HG03575 (cell line): ENCODE results near the gene EIF4G3.
"Not testable (repeated sequence)": the region's sequence is repeated elsewhere in the genome, so short reads cannot be mapped to it uniquely, and the experiment has no call there.

ENCODE experiments used
- ATAC-seq: cut with Tn5 transposase; IDR thresholded peaks from one replicate; pipeline ENCODE4 v1.9.1; 2021; ENCODE audit not compliant: unreplicated experiment, insufficient number of reproducible peaks, low FRiP score; ENCODE audit errors: extremely low read depth

EIF4G3 gene

DNA sequence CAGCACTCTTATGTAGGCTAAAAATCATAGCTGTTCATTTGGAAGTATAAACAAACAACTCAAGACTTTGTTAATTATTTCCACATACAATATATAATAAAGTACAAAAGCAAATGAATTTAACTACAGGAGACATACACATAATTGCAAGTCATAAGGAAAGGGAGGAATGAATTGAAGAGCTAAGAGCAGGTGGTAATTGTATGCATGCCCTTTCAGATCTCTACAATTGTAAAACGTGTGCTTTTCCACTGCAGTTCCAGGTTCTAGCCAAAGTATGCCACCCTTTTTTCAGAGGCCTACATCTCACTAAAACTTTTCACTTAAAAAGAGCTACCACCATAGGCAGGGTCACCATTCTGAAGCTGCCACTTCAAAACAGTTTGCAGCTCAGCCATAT lies 346.8 kb downstream of the EIF4G3 start:
- ATAC-seq = no peak

DNA sequence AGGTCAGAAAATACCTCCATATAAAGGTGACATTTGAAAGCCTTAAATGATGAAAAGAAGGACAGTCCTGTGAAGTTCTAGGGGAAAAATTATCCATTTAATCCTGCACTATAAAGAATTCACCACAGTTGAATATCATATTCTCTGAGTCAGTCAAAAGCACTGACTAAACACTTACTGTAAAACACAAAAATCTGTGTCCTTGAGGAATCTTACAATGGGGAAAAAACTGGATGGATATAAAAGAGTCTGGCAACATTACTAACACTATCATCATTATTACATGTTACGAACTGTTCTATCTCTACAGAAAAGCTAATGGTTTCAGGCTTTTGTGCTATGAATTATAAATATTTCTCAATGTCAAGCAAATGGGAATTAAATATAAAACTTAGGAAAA lies 347.2 kb downstream of the EIF4G3 start:
- ATAC-seq = no peak

DNA sequence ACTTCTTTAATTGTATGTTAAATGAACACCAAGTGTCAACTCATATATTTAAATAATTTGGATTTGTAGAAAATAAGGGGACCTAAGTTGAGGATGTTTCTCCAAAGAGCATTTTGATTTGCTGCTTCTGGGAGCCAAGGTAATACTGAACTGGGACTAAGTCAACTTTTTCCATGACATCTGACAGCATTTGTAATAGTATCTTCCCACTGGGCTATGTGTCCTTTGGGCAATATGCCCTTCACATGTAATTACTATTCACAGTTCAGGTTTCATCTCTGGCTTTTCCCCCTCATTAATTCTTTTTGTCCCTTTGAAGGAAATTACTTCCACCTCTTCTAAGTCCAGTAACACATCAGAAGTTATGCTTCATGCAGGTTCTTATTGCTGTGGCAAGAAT lies 352.9 kb downstream of the EIF4G3 start:
- ATAC-seq = no peak

DNA sequence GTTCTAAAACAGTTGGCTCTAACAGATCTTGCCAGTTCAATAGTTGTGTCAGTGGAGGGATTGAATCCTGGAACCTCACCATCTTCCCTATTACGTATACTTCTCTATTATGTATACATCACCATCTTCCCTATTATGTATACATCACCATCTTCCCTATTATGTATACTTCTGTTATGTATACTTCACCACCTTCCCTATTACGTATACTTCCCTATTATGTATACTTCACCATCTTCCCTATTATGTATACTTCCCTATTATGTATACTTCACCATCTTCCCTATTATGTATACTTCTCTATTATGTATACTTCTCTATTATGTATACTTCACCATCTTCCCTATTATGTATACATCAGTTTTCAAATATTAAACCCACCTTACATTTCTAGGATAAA lies 355.2 kb downstream of the EIF4G3 start:
- no peak for ATAC-seq

DNA sequence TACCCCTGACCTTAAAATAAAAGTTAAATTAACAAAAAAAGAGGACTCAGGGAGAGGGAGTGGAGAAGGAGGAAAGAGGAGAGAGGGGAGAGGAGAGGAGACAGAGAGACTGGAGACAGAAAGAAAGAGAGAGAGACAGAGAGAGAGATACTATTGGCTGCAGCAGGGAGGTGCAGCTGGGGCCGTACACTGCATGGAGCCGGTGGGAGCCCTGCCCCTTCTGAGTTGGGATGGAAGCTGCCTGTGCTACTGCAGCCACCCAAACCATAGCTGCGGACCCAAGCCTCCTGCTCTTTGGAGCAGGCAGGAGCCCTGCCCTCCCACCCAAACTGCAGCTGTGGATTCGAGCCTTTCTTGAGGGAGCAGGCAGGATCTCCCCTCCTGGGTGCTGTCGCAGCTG lies 356.9 kb downstream of the EIF4G3 start:
- no peak for ATAC-seq

DNA sequence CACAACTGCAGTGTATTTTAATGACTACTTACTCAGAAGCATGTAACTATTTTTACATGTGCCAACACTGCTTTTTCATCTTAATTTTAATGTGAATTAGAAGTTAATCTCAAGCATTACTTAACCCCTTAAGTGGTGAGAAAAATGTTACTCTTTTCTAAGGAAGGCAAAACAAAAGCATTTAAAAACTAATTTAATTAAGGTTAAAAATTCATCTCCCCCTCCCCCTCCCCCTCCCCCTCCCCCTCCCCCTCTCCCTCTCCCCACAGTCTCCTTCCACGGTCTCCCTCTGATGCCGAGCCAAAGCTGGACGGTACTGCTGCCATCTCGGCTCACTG lies 362.2 kb downstream of the EIF4G3 start:
- ATAC-seq = no peak

DNA sequence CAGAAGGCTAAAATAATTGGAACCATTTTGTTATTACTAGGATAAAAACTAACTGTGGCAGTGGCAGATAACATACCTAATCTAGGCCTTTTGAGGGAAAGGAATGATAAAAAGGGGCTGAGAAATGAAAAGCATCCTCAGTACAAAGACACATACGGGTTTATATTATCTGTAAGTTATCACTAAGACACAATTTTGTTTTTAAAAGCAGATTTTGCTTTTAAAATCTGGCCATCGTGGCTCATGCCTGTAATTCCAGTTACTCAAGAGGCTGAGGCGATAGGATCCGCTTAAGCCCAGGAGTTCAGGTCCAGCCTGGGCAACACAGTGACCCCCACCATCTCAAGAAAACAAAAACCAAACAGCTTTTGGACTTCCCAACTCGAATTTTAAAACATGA lies 364.8 kb downstream of the EIF4G3 start:
- no peak for ATAC-seq

DNA sequence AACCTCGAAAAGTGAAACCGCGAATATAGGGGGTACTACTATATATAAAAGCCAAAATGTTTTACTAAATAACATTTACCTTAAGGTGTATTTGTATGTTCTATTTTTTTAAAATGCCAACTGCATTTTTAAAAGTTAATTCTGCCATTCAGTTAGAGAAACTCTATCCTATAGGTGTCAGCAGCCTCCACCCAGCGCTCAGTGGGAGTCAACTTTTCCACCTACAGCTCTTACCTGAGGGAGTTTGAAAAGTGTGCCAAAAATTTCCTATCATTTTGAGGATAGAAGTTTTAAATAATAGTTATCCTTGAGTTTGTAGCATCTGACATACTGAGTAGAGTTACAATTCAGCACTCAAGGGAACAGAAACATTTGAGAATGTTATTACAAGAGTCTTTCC lies 383.5 kb downstream of the EIF4G3 start:
- no peak for ATAC-seq

DNA sequence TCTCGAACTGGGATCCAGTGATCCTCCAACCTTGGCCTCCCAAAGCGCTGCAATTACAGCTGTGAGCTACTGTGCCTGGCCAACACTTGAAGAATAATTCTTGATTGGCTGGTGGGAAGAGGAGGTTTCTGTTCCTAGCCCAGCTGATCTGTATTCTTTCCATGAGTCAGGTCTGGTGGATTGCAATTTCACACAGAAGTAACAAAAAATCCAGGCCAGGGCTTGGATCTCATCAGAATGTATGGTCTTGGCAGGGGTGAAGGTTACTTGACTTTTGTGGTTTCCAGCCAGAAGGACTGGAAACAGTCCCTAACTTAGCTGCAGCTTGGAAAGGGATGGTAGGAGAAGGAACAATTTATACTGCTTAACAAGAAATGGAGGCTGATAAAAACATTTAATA lies 384.5 kb downstream of the EIF4G3 start:
- no peak for ATAC-seq

DNA sequence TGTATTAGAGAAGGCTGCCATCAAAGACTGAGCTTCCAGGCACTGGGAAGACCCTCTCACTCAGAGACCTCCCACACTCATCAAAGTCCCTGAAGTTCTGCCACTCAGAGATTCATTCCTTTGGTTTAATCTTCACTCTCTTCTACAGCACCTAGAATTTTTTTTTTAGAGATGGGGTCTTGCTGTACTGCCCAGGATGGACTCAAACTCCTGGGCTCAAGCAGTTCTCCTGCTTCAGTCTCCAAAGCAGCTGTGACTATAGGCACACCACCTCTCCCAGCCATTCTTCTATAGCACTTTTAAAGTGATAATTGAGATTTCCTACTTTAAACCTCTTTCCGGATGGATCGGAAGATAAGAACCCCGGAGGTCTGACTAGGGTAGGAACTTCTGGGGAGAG lies 385.9 kb downstream of the EIF4G3 start:
- no peak for ATAC-seq

DNA sequence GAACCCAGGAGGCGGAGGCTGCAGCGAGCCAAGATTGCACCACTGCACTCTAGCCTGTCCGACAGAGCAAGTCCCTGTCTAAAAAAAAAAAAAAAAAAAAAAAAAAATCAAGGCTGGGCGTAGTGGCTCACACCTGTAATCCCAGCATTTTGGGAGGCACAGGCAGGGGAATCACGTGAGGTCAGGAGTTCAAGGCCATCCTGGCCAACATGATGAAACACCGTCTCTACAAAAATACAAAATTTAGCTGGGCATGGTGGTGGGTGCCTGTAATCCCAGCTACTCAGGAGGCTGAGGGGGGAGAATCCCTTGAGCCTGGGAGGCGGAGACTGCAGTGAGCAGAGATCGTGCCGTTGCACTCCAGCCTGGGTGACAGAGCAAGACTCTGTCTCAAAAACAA lies 387.1 kb downstream of the EIF4G3 start:
- not testable (repeated sequence) for ATAC-seq

DNA sequence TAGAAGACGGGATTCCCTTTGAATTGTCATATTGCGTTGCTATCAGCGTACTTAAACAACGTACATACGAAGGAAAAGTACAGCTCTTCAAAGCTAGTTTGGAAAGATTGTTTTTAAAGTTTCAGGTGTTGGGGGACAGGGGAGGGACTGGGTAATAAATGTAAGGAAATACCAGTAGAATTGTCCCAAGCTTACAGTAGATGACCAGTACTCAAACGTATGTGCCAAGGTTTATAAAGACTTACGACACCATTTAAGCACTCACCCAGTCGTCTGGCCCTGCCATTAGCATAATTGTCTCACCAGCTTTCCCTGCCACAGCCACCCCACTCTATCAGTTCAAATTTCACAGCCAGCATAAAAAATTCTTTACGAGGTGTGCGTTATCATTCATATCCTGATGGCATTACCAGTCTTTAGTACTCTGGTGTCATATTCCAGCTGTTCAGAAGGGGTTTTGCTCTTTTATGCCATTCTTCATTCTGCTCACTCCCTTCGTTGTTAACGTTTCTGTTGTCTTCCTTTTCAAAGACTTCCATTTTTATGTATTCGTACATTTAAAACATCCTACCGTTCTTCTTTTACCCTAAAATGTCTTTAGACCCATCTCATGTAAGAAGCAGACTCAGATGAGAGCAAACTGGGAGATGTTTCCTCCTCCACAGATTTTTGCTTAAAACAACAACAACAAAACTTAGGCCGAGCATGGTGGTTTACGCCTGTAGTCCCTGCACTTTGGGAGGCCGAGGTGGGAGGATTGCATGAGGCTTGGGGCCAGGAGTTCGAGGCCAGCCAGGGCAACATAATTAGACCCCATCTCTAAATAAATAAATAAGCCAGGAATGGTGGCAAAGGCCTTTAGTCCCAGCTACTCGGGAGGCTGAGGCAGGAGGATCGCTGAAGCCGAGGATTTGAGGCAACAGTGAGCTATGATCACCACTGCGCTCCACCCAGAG lies 388.6 kb downstream of the EIF4G3 start:
- no peak for ATAC-seq

DNA sequence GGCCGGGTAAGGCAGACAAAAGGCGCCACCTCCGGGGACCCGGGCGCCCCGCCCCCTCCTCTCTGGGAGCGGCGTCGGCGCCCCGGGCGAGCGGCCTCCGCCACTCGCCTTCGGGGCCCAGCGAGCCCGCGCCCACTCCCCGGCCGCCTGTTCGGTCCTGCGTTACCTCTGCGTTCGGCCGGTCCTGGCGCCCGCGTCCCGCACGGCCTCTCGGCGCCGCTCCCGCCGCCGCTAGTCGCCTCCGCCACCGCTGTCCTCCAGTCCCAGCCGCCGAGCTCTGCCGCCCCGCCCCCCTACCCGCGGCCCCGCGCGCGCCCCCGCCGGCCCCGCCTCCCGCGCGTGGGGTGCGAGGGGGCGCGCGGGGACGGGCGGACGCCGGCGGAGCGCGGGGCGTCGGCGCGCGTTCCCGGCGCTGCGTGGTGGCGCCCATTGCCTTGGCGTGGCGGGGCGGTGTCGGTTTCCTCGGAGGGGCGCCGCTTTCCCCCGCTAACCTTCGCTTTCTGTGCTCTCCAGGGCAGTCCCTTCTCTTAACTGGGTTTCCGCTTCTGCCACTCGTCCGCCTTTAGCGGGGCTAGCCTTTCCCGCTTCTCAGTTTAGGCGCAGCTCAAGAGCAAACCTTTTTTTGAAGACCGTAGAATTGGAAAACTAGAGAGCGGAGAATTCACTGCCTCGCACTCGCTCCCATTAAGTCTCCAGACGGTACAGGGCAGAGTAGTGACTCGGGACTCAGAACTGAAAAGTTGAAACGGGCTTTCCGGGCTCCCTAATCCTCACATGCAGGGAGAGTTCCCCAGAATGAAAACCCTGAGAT lies 389.5 kb downstream of the EIF4G3 start, which contains the start of gene HP1BP3:
HP1BP3 (minus strand) TSS at position 279 of the 811 bp plus-strand sequence. CDS start 6,867 bp downstream, outside the sequence.
- ATAC-seq = no peak

DNA sequence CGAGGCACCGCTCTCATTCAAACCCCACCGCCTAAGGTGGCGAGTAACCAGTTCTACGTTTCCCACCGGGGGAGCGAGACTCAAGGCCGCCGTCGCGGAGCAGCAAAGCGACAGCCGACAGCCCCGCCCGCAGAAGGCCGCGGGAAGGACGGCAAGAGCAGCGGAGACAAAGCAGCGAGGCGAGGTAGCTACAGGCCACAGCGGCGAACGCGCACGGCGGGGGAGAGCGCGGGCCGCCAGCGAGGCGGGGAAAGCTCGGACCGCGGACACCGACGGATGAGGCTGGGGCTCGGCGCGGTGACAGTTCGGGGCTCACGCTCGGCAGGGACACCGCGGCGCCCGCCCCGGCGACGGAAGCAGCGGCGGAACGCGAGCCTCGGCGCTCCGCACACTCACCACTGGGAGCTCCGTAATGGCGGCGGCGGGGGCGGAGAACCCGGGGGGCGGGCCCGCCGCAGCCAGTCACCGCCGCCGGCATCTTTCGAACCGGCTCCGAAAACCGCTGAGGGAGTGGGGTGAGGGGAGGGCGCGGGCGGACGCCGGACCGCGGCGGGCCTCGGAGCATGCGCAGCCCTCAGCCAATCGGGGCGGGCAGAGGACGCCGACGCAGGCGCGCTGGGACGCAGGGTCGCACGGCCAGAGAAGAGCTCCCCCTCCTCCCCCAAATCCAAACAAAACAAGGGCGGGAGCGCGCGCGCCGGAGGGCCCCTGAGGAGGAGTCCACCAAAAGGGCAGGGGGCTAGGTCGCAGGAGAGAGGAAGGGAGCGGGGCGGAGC lies 390.3 kb downstream of the EIF4G3 start:
- peak; percentile 36 for ATAC-seq

DNA sequence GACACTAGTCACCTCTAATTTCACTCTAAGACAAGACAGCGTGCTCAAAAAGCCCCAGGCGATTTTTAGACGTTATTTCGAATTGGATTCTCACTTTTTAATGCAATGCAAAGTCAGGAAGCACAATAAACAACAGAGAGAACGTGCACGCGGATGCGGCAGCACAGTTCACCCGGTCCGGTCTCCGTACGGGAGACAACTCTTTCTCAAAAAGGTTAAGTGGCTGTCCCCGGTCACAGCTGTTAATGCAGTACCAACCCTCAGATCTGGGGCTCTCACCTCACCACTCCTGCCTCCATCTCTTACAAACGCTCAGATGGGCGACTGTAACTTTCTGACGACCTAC lies 390.8 kb downstream of the EIF4G3 start:
- no peak for ATAC-seq

DNA sequence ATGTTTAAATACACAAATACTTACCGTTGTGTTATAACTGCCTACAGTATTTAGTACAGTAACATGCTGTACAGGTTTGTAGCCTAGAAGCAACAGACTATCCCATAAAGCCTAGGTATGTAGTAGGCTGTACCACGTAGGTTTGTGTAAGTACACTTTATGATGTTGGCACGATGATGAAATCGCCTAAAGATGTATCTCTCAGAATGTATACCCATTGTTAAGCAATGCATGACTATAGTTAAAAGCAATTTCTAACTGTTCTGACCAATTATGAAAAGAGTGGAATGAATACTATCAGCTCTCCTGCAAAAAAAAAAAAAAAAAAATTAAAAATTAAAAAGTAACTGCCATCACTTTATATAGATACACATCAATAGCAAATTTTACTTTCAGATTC lies 401.0 kb downstream of the EIF4G3 start:
- no peak for ATAC-seq

DNA sequence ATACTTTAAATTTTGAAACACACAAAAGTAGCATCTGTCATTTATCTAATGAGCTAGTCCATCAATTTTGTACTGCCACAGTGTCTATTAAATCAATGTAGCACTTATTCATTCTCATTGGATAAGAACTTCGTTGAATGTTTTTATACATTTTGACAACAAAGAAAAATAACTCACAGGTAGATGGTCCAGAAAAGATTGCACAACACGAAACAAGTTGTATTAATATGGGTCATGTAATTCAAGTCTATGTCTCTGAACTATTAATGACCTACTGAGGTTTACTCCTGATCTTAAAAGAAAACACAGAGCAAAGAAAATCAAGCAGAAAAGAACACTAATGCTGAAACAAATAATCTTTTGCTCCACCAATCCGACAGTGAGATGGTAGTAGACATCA lies 404.9 kb downstream of the EIF4G3 start:
- ATAC-seq = no peak

DNA sequence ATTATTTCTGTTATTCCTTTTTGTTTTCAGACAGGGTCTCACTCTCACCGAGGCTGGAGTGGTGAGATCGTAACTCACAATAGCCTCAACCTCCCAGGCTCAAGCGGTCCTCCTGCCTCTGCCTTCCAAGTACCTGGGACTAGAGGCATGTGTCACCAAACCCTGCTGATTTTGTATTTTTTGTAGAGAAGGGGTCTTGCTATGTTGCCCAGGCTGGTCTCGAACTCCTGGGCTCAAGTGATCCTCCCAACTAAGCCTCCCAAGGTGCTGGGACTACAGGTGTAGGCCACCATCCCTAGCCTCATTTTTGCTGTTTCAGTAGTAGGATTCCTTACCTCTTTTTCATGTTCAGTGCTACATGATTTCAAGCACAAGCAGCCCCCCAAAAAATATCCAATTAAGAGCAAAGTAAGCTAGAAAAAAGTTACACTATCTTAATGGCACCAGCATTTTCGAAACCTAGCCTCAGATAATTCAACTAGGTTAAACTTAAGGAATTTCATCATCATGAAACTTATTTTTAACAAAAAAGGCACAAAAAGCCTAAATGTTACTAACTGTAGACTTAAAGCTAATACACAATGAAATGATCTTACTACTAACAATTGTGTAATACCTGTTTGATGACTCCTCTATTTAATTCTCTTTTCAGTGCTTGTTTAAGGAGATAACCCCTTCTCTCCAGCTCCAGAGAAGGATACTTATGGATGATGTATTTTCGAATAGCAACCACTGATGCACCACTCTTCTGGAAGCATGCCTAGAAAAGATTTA lies 406.2 kb downstream of the EIF4G3 start:
- no peak for ATAC-seq

DNA sequence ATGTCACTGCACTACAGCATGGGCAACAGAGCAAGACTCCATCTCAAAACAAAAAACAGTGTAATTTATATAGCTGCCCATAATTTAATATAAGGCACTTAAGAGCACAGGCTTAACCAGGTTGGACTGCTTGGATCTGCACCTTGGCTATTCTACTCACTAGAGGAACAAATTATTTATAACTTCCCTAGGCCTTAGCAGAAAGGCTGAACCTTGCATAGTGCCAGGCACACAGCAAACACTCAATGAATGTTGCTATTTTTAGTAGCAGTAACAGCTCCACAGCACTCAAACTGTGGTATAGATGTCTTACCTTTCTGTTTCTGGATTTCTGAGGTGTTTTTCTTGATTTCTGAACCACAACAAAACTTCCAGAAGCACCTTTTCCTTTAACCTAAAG lies 409.4 kb downstream of the EIF4G3 start:
- ATAC-seq = no peak
